Ecto neural progenitor cell (in vitro differentiated cells): ENCODE results near the gene ZSWIM4.

Source experiments
- DNase-seq: peaks from one replicate; pipeline ENCODE4 v3.0.0-alpha.2; 2018; ENCODE audit warnings: low spot score

ZSWIM4 gene

GRCh38 chr19:13875824-13876223 lies 80.6 kb downstream of the ZSWIM4 start:
- DNase-seq, result no peak

GRCh38 chr19:13876834-13877233 lies 81.6 kb downstream of the ZSWIM4 start, which contains the start of gene NANOS3:
Gene NANOS3, plus strand, starts transcription at chr19:13877134. Its CDS starts 115 bp downstream, at chr19:13877249.
- no peak for DNase-seq

- DNase-seq, result no peak
These were observed 82.1 kb downstream of the ZSWIM4 start for GRCh38 chr19:13877303-13877702.

DNA sequence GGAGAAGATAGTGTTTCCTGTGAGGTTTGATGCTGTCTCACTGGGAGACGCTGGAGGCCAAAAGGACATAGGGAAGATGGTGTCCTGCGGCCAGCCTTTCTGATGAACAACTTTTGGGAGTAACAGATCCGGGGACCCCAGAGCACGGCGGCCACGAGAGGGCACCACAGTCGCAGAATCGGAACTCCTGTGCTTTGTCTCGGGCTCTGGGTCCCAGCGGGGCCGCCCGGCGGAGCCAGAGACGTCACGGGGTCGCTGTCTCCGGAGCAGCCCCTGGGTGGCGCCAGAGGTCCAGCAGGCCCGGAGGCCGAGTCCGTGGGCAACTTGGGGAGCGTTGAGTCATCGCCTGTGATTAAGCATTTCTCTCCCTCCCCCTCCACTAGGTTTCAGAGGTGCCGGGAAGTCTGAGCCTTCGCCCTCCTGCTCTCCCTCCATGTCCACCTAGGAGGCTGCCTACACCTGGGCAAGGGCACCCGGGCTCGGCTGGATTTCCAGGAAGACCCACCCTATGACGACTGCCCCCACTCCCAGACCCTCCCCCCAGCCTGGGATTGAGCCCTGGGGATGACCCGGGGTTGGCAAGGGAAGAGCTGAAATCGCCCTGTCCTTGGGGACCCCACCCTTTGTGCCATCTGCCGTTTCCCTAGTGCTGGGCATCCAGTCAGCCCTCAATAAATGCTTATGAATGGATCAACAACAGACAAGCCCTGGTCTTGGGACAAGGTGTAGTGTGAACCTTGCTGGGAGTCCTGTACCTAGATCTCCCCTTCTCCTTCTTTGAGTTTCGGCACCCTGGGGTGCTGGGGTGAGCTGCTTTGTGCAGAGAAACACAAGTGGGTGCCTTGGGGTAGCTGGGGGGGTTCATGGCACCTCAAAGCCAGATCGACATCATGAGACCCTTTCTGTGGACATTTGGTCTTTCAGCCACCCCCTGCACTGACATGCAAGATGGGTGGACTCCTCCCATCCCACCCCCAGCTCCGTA lies 85.1 kb downstream of the ZSWIM4 start:
- peak; percentile 98 for DNase-seq

- peak; percentile 80 for DNase-seq
These were observed 86.0 kb downstream of the ZSWIM4 start for GRCh38 chr19:13881251-13881691.
